Umbilical cord (tissue), 2 donors: Measurements from ENCODE around the gene ACIN1. TPM values are rescaled to one million over a fixed set of nuclear protein-coding genes. Genes with fewer than 3 reads are reported as not detected.
A peak's percentile ranks its signal among the peaks of the same experiment; 100 is the strongest.

Source experiments
- DNase-seq: peaks from one replicate; pipeline ENCODE4 v3.0.0-alpha.2; 2015; ENCODE audit warnings: low spot score
- total RNA-seq: library from RNA; depleted of rRNA; stranded (reverse); fragments of >200 nt; gene quantifications from one replicate; pipeline ENCODE4 v1.2.3, GENCODE V29; 2014; ENCODE audit warnings: low replicate concordance; ENCODE audit not compliant: insufficient read depth

ACIN1 gene
- total RNA-seq, 1 donor from 2014 or later: 52.5 TPM

DNA sequence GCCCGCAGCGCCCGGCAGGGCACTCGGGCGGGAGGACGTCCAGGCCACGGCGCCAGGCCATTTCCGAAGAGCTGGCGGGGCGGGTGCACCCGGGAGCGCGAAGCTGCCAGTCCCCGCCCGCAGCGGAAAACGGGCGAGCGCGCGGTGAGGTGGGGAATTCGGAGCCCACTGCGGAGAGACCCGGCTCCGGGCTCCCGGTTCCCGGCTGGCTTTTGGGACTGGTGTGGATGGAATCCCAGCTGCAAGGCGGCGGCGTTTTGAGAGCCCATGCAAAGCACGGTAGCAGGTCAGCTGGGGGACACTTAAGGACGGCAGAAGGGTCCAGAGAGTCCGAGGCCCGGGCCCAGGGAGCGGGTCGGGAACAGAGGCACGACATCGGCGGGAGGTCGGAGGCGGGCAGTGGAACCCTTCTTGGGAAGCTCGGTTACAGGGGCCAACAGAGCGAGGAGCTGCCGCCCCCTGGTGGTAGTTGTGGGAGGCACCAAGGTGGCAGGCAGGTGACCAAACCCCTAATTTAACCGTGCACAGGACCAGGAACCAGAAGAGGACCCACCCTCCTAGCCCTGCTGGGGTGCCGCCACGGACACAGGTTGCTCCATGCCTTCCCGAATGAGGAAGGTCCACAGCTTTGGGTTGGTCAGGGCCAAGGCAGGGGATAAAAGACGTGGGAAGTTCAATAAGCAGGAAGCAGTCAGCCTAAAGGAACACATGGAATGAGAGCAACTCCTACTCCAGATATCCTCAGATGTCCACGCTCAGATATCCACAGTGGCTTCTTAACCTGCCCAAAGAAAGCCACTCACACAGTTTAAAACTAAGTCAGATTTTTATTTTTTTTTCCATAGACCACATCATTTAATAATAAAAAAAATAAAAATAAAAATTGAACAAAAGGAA is 36.9 kb downstream of the ACIN1 start:
- DNase-seq: peak; percentile 90

DNA sequence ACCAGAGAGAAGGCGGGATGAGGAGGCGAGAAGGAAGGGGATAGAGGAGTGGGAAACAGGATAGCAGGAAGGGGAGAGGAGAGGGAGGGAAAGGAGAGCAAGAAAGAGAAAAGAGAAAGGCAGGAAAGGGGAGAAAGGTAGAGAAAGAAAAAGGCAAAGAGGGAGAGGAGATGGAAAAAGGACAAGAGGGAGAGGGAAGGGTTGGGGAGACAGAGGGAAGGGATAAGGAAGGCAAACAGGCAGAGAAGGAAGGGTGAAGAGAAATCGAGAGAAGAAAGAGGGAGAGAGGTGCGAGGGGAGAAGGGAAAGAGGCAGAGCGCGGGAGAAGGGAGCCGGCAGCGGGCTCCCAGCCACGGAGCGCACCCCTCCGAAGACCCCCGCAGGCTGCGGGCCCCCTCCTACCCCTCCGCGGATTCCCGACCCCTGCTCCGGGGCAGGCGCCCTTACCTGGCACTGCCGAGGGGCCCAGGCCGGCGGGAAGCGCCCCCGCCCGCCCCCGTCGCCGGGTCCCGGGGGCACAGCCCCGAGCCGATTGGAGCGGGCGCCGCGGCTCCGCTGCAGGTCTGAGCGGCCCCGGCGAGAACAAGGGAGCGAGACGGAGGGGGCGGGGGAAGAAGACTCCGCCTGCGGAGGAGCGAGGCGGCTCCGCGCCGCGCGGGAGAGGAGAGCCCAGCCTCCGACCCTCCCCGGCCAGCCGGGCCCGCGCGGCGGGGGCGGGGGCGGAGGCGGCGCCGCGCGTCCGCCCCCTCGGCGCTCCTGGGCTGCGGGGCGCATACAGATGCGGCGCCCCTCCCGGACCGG is 37.8 kb downstream of the ACIN1 start, which contains the start of gene CDH24:
TSS of gene CDH24 (minus strand) at position 565 of the 801 bp plus-strand sequence. CDS start 1,787 bp downstream, outside the sequence.
- peak; percentile 88 for DNase-seq

DNA sequence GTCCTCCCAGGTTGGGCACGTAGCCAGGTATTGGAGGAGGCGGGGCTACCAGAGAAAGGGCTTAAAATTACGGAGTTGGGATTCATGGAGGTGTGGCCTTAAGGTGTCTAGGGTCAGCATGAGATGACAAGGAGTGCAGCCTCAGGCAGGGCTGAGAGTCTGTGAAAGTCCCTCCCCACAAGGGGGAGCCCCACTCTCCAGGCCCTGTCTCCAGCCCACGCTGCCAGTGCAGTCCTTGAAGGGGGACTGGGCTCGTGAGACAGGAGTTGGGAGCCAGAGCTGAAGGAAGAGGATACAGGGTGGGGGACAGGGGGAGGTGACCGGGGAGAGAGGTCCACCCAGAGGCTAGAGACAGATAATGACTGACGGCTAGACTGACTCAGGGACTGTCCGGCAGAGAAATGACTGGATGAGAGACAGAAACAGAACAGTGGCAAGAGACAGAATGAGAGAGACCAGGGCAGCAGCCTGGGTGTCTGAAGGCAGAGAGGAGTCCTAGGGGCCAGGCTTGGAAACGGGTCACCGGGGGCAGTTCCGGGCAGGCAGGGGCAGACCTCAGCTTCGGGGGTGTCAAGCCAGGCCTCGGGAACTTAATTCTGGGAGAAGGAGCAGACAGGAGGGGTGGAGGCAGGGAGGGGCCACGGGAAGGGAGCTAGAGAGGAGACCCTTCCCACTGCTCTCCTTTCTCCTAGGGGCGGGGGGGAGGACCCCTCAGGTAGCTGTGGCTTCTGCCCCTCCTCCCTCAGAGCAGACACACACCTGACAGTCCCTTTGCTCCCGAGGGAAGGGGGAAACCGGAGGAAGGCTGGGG is 38.6 kb downstream of the ACIN1 start:
- DNase-seq: peak; percentile 64

DNA sequence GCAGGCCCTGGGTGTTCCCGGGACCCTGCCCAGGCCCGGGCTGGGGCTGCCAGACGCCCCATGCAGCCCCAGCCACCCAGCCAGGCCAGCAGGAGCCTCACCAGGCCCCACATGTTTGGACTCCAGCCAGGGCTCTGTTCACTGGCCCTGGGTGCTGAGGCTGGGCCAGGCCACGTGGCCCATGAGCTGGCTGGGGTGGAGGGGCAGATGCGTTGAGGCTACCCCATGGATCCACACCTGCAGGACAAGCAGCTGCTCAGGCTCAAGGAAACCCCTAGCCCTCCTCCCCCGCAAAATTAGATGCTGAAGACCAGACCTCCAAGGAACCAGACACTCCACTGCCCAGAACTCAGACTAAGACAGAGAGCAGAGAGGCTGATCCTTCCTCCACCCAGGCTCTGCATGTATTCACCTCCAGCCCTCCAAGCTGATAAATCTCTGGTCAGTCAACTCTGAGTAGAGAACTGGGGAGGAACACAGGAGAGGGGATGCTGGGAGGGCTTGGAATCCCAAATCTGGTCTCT is 39.3 kb downstream of the ACIN1 start:
- DNase-seq: peak; percentile 55

DNA sequence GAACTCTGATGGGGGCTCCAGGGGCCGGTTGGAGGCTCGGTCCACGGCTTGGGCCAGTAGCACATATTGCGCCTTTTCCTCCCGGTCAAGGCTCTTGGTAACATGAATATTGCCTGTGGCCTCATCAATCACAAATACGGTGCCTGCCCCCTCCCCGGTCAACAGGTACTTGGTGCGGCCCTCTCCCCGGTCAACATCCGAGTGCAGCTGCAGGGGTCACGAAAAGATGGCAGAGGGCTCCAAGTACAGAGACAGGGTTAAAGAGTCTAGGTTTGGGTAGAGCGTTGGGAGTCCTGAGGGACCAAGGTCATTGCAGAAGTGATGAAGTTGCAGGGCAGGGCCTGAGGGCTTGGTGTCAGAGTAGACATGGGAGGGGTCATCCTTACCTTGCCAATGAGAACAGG is 39.8 kb downstream of the ACIN1 start:
- DNase-seq: no peak

DNA sequence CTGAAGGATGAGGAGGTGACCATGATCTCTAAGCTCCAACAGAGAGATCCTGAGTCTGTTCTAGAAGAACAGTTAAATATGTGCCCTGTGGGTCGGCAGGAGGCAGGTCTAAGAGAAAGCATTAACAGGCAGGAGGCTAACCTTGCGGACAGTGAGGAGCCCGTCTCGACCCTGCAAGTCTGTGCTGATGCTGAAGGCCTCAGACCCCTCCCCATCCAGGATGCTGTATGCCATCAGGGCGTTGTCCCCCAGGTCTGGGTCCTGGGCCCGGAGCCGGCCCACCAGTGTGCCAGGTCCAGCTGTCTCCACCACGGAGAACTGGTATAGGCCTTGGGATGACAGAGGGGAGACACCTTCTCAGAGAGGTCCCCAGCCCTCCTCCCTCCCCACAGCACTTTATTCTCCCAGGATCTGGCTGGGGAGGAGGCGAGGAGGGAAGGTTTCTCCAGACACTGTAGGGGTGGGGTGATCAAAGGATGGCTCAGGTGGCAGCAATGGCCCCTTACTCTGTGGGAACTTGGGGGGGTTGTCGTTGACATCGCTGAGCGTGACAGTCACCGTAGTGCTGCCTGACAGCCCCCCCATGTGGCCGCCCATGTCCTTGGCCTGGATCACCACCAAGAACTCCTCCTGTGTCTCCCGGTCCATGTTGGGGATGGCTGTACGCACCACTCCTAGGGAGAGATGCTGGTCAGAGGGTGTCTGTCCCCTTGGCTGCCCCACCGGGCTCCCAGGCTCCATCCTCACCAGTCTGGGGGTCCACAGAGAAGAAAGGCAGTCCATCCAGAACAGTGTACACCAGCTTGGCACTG is 40.7 kb downstream of the ACIN1 start:
- no peak for DNase-seq

DNA sequence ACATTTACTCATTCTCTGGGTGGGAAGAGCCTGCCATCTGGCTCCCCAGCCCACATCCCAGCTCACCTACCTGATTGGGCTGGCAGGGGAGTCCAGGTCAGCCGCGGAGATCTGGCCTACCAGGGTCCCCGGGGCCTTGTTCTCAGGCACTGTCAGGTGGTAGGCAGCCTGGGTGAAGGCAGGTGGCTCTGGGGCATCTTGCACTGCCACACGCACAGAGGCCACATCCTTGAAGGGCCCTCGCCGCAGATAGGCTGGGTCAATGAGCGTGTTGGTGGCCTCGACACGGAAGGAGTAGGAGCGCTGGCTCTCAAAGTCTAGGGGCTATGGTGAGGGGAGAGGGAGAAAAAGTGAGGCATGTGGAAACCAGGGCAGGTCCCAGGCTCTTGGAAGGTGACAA is 41.5 kb downstream of the ACIN1 start:
- no peak for DNase-seq

DNA sequence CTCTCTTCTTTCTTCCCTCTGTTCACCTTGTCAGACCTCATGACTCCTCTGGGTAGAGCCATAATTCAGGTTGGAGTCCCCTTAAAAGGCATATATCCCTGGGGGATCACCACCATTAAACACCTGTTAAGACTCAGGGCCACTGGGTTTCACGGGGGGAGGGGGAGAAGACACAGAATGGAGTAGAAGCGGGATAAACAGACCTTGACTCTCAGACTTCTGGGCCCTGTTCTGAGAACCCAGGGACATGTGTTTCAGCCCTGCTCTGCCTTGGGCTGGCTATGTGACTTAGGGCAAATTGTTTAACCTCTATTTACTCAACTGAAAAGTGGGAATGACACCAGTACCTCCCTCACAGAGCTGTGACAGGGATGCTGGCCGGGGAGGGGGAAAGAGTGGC is 42.3 kb downstream of the ACIN1 start:
- DNase-seq: no peak

DNA sequence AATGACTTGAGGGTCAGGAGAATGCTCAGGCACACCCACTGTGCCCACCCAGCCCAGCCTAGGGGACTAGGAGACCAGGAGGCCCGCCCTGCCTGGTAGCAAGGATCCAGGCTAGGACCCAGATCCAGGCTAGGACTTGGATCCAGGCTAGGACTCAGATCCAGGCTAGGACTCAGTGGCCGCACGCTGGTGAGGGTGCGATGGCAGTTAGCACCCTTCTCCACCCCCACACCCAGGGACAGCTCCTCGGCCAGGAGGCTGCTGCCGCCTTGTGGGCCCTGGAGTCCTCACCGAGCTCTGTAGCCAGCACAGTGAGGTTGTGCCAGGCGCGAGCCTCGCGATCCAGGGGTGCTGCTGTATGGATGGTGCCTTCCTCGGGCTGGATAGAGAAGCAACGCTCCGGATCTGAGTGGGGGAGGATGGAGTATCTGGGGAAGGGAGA is 42.7 kb downstream of the ACIN1 start:
- no peak for DNase-seq

DNA sequence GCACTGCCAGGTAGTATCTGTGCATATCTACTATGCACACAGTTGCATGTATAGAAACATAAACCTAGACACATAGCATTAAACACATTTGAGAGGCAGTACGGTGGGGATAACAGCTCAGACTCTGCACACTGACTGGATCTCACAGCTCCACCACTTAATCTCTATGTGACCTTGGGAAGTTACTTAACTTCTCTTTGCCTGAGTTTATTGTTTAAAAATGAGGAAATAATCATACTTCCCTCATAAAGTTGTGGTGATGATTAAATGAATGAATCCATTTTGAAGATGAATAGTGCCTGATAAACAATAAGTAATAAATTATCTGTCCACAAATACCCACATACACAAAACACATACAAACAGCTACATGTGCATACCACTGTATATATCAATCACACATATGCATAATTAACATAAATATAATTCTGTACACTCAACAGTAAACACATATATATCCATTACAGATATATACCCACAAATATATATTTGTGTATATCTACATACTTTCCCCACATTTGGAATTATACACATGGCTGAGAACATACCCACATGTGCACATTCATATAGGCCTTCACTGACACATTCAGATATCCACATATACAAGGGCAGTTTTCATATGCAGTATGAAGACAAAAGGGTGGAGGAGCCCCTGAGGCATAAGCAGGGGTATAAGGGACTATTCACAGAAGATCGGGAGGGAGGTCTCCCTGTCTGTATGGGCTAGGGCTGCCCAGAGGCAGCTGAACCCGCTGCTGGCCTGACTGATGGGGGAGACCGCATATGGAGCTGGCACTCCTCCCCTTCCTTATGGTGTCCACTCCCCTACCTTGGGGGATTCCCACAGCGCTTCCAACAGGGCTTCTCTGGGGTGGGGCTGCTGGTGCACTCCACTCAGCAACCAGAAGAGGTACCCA is 43.5 kb downstream of the ACIN1 start:
- no peak for DNase-seq

DNA sequence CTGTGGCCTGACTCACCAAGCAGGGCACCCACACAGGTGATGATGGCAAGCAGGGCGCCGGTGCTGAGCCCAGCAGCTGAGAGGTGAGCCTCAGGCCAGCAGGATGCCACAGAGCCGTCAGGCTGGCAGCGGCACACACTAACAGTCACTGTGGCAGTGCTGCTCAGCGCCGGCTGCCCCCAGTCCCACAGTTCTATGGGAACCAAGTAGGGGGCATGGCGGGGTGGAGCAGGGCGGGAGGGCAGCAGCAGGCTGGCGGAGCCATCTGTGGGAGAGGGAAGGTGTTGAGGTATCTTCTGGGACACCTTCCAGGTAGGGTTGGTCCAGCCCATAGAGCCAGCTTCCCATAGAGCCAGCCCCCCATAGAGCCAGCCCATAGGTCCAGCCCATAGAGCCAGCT is 45.9 kb downstream of the ACIN1 start:
- no peak for DNase-seq

DNA sequence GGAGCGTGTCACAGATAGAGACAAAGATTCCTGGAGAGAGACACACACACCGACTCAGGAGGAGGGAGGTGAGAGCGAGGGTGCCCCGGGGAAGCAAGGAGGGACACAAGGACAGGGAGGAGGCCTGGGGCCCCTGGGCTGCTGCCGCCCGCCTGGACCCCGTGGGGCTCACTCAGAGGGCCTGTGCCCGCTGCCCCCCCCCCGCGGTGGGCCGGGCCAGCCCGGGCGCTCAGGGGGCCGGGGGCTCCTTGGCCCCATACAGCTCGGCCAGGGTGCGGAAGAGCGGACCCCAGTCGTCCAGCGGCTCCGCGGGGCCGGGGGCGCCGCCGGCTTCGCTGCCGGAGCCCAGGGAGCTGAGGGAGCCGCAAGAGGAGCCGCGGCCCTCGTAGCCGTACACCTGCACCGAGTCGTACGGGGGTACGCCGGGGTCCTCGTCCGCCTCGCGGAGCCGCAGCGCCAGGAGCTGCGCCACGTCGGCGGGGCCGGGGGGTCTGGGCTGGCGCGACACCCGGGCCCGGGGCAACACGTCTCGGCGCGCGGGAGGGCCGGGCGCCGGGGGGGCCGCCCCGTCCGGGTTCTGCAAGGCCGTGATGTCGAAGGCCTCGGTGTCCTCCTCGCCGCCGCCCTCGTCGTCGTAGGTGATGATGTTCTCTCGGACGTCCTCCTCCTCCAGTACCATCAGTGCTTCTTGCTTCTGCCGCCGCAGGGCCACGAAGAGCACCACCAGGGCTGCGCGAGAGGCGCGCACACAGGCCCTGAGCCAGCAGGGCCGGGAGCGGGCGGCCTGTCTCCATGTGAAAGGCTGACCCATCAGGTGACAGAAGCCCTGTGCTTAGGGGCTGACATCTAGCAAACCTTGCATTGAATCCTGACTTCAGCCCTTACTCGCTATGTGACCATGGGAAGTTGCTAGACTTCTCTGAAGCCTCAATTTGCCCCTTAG is 46.9 kb downstream of the ACIN1 start:
- no peak for DNase-seq

DNA sequence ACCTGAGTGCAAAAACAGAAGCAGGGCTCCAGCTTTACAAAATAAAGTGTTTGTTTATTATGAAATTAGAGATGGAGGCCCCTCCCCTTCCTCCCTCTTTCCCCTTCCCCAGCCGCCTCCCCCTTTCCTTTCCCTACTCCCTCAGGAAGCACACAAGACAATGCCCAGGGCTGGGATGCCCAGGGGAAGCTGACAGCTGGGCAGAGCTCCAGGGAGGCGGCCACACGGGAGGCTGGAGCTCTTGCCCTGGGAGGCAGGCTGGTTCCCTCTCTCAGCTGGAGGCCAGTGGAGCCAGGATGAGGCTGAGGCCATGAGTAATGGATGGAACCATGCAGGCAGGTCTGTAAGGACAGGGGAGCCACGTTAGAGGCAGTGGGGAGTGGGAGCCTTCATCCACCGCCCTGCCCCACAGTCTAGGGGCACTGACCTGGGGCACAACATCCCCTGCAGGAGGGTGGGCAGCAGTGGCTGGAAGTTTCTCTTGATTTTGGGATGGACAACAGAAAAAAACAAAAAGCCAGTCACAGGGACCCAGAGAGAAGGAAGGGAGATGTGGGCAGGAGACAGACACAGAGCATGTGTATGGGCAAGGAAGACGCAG is 47.8 kb downstream of the ACIN1 start:
- DNase-seq: no peak

DNA sequence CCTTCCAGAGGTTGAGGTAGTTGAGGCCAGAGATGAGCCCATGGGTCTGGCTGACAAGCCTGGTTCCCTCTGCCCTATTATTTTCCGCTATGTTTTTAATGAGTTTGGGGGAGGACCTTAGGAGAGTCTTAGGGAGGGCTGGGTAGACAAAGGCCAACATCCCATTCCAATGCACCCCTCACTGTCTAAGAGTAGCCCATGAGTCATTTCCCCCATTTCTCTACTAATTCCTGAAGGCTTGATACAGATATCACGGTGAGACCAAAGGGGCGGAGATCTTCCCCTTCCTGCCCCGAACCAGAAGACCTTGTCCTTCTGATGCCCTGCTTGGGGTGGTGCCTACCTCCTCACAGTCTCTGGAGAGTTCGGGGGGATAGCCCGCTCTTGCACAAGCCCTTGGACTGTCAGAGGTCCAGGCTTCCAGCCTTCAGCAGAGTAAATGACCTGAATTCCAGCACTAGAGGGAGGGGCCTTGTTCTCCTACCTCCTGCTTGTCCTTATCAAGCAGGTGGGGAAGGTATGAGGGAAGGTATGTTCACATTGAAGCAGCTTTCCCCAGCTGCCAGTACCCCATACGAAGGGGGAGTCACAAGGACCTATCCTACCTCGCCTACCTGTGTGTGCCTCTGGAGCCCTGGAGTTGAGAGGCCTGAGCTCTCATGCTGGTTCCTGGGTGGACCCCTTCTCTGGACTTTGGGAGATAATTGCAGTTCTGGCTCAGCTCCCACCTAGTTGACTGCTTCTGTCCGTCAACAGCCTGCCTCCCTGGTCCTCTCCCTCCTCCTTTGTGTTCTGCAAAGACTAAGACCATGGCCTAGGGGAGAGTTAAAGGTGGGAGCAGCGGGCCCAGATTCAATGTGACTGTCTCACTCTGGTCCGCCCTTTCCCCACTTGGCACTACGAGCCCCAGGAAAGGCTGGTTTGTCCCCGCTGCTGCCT is 49.2 kb downstream of the ACIN1 start:
- DNase-seq: no peak

DNA sequence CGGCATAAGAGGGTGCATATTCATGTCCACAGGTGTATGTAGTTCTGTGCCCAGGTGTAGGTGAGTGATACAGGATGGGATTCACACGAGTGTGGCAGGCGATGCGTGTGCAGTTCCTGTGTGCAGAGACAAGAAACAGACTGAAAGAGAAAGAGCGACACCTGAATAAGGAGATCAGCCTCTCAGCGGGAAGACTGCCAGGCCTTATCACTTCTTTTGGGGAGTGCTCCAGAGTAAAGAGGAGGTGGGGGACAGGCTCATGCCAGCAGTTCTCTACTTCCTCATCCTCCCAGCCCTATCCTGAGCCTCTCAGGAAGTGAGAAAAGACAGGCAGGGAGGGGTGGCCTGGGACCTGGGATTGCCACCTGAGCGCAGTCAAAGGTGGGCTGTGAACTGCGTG is 50.1 kb downstream of the ACIN1 start:
- DNase-seq: no peak

DNA sequence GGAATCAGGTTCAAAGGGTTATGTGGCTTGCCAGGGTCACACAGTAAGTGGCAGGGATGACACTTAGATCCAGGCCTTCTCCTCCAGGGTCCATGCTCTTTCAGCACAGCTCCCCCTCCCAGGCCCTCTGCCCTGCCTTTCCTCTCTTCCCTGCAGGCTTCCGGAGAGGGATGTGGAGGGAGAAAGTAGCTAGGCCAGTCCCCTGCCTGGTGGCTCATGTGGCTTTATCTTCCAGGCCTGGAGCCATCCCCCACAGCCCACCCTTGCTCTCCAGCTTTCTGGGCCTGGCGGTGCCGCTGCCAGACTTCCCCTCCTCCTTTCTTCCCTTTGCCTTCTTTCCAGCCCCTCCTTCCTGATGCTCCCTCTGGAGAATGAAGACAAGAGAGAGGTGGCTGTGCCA is 51.2 kb downstream of the ACIN1 start:
- DNase-seq: peak; percentile 59

DNA sequence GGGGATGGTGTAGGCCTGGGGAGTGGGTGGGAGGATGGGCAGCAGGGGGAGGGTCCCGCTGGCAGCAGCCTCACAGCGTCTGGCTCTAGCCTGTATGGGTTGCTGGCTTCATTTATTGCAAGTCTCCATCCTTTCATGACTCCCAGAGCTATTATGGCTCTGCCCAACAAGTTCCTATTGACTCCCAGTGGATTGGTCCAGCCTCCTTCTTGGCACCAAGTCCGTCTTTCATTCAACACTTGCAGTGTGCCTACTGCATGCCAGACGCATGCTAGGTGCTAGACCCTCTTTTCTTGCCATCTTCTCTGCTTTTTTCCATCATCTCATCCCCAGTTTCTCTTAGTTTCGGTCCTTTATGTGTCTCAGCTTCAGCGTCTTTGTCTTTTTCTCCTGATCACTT is 51.8 kb downstream of the ACIN1 start:
- DNase-seq: no peak
